NCI-H345 treated with DMSO at 0.1 percent for 48 hours (cell line): Measurements from ENCODE around the gene CXorf38.
A peak's percentile ranks its signal among the peaks of the same experiment; 100 is the strongest.

Experiments
- DNase-seq: peaks from one replicate; lab custom pipeline; 2025; ENCODE audit not compliant: unreplicated experiment; lab: John Stamatoyannopoulos, UW

CXorf38 gene, protein sequence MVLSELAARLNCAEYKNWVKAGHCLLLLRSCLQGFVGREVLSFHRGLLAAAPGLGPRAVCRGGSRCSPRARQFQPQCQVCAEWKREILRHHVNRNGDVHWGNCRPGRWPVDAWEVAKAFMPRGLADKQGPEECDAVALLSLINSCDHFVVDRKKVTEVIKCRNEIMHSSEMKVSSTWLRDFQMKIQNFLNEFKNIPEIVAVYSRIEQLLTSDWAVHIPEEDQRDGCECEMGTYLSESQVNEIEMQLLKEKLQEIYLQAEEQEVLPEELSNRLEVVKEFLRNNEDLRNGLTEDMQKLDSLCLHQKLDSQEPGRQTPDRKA

GRCh38 chrX:40647307-40648197 lies at the start of gene CXorf38:
CXorf38 (minus strand) TSS chrX:40647561; CDS start chrX:40647520, 41 bp downstream.
- peak; percentile 62 for DNase-seq

GRCh38 chrX:40694802-40695201 lies 47.4 kb upstream of the CXorf38 start:
- DNase-seq: no peak

GRCh38 chrX:40688929-40689328 lies 41.6 kb upstream of the CXorf38 start:
- DNase-seq: no peak

- DNase-seq: no peak
Measured at GRCh38 chrX:40687169-40687568, 39.8 kb upstream of the CXorf38 start.

DNA sequence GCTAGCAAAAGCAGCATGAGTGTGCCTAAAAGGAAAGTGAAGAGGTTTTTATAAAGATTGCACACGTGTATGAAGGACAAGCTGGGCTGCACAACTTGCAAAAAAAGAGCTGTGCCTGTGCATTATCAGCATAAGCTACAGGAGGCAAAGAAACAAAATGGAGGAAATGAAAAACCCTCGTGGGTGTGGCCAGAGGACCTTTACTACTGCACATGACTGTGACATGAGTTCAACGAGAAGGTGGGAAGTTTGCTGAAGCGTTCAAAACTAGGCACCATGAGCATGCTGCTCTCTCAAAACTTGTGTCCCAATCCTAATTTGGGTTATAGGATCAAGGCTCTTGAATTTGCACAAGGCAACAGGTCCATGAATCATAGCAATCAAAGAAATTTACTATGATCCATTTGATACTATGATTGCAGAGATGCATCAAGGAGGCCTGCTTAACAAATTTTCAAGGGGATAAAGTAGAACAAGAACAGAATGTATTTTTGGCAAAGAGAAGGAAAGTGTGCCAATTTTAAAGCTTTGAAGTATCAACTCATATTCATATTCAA lies 38.1 kb upstream of the CXorf38 start:
- no peak for DNase-seq

GRCh38 chrX:40684092-40684491 lies 36.7 kb upstream of the CXorf38 start:
- DNase-seq: no peak

GRCh38 chrX:40683245-40683644 lies 35.9 kb upstream of the CXorf38 start:
- DNase-seq: no peak

GRCh38 chrX:40671126-40671525 lies 23.8 kb upstream of the CXorf38 start:
- DNase-seq: no peak

GRCh38 chrX:40663880-40664630 lies 16.7 kb upstream of the CXorf38 start:
- DNase-seq: no peak

- DNase-seq: no peak
Measured at GRCh38 chrX:40663078-40663740, 15.8 kb upstream of the CXorf38 start.

GRCh38 chrX:40661489-40661888 lies 14.1 kb upstream of the CXorf38 start:
- DNase-seq: no peak

GRCh38 chrX:40660381-40660780 lies 13.0 kb upstream of the CXorf38 start:
- no peak for DNase-seq

DNA sequence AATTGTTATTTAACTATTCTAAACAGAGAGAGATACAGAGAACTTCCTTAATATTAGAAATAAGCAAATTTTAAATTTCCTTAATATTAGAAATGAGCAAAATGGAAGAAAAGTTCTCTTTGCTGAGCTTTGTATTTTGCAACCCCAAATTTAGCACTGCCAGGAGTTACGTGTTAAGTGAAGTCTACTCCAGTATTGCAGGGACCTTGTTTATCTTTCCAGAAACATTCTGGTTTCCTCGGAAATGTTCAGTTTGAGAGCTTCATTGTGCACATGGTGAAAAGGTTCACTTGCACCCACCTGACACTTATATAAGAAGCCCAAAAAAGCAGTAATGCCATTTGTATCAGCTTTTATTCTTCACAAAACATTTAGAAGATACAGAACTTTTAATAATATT lies 6.2 kb upstream of the CXorf38 start:
- DNase-seq: no peak

DNA sequence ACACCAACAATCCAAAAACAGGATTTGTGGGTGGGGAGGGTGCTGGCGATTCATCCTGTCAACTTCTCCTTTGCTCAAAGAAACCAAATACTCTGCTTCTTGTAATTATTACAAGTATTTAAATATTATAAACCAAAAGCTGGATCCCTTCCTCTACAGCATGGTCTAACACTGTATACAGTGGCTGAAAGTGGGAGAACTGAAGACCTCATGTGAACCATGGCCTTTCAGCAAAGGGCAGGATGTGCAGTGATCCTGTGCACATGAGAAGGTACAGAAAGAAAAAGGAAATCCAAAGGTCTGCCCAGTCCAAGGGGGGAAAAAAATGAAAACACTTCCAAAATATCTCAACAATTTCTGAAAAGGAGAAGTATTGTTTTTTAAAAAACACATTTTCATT lies 5.3 kb upstream of the CXorf38 start:
- DNase-seq: no peak

GRCh38 chrX:40651620-40652223 lies 4.4 kb upstream of the CXorf38 start:
- DNase-seq: peak; percentile 25

- no peak for DNase-seq
Measured at GRCh38 chrX:40646489-40647306, 663 bp downstream of the CXorf38 start.

DNA sequence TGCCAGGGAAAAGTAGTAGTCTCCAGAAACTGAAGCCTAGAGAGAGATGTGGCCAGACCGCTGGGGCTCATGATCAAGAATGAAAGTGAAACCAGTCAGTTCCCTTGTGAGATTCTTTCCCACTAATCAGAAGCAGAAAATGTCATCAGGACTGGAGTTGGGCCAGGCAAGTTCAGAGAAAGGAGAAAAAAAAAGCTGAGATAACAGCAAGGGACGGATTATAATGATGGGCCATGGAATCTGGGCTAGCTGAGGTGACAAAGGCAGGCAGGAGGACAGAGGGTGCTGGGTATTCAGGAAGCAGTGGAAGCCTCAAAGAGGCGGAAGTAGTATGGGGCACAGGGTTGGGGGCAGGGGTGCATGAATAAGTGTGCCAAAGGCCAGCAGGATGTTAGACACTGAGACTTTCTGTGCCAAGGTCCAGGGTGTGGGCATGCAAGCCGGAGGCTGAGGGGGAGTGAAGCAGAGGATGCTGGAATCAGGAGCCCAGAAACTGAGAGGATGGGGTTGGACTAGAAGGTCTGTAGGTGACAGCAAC lies 2.5 kb downstream of the CXorf38 start:
- DNase-seq: no peak

- DNase-seq: no peak
Measured at GRCh38 chrX:40644176-40644575, 3.2 kb downstream of the CXorf38 start.

- no peak for DNase-seq
Measured at GRCh38 chrX:40637687-40638086, 9.7 kb downstream of the CXorf38 start.
